ENCODE measurements around the gene PIGK.
"Not testable (repeated sequence)": the region's sequence is repeated elsewhere in the genome, so short reads cannot be mapped to it uniquely, and the experiment has no call there.

The PIGK gene

GRCh38 chr1:77230051-77230450 lies 10.8 kb upstream of the PIGK start:
- Histone ChIP-seq H3K27me3 (ENCODE audit: control insufficient read depth, insufficient read depth, low read length) (no peaks in the 10 kb centered on the region), H3K36me3 (ENCODE audit: control insufficient read depth, insufficient read depth, low read length) (no peaks in the 10 kb centered on the region), H3K9me3 (ENCODE audit: control insufficient read depth, insufficient read depth, low read length) (no peaks in the 10 kb centered on the region), H3K9ac (ENCODE audit: low read depth, low read length) (no peak overlapping the region), H3K4me3 (ENCODE audit: low read depth, low read length) (no peak overlapping the region), H3K4me1 (ENCODE audit: control insufficient read depth, insufficient read depth, low read length) (no peaks in the 10 kb centered on the region)

DNA sequence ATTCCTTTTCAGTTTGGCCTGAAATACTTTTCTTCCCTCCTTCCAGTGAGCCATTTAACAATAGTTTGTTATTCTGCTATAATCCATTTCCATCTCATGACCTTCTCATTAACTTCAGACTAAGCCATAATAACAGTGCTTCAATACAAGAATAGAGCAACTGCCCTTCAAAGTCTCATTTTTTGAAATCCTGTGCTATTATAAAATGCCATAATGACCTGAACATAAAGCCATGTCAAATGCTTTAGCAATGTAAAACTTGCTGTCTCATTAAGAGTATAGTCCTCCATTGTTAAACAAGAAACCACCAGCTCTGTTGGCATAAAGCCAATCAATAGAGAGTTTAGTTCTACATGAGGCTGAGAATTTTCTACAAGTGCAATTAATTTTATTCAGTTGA lies 9.6 kb upstream of the PIGK start:
- Histone ChIP-seq H3K9me3 (ENCODE audit: control insufficient read depth, insufficient read depth, low read length) (no peaks in the 10 kb centered on the region), H3K36me3 (ENCODE audit: control insufficient read depth, insufficient read depth, low read length) (no peaks in the 10 kb centered on the region), H3K9ac (ENCODE audit: low read depth, low read length) (no peak overlapping the region), H3K4me3 (ENCODE audit: low read depth, low read length) (no peak overlapping the region), H3K27me3 (ENCODE audit: control insufficient read depth, insufficient read depth, low read length) (no peaks in the 10 kb centered on the region), H3K4me1 (ENCODE audit: control insufficient read depth, insufficient read depth, low read length) (no peaks in the 10 kb centered on the region)

GRCh38 chr1:77227381-77227780 lies 8.2 kb upstream of the PIGK start:
- Histone ChIP-seq H3K27me3 (ENCODE audit: control insufficient read depth, insufficient read depth, low read length) (no peaks in the 10 kb centered on the region), H3K4me1 (ENCODE audit: control insufficient read depth, insufficient read depth, low read length) (peaks cover under 1% of the 10 kb centered on the region), H3K9ac (ENCODE audit: low read depth, low read length) (no peak overlapping the region), H3K4me3 (ENCODE audit: low read depth, low read length) (no peak overlapping the region), H3K36me3 (ENCODE audit: control insufficient read depth, insufficient read depth, low read length) (no peaks in the 10 kb centered on the region), H3K9me3 (ENCODE audit: control insufficient read depth, insufficient read depth, low read length) (no peaks in the 10 kb centered on the region)

DNA sequence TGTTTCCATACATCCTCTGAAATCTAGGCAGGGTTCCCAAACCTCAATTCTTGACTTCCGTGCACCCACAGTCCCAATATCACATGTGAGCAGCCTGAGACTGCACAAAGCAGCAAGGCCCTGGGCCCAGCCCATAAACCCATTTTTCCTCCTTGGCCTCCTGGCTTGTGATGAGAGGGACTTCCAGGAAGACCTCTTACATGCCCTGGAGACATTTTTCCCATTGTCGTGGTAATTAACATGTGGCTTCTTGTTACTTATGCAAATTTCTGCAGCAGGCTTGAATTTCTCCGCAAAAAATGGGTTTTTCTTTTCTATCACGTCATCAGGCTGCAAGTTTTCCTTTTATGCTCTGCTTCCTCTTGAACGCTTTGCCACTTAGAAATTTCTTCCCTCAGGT lies 3.3 kb upstream of the PIGK start:
- no peak overlapping the region for H3K9ac ChIP-seq (ENCODE audit: low read depth, low read length)
- H3K4me3 ChIP-seq (ENCODE audit: low read depth, low read length): no peak overlapping the region
- H3K36me3 ChIP-seq (ENCODE audit: control insufficient read depth, insufficient read depth, low read length): peaks cover 2% of the 10 kb centered on the region
- peaks cover 3% of the 10 kb centered on the region for H3K4me1 ChIP-seq (ENCODE audit: control insufficient read depth, insufficient read depth, low read length)
- H3K9me3 ChIP-seq (ENCODE audit: control insufficient read depth, insufficient read depth, low read length): no peaks in the 10 kb centered on the region
- no peaks in the 10 kb centered on the region for H3K27me3 ChIP-seq (ENCODE audit: control insufficient read depth, insufficient read depth, low read length)

- Histone ChIP-seq H3K4me1 (ENCODE audit: control insufficient read depth, insufficient read depth, low read length) (peaks cover 3% of the 10 kb centered on the region), H3K36me3 (ENCODE audit: control insufficient read depth, insufficient read depth, low read length) (peaks cover 2% of the 10 kb centered on the region), H3K9ac (ENCODE audit: low read depth, low read length) (no peak overlapping the region), H3K4me3 (ENCODE audit: low read depth, low read length) (no peak overlapping the region), H3K9me3 (ENCODE audit: control insufficient read depth, insufficient read depth, low read length) (no peaks in the 10 kb centered on the region), H3K27me3 (ENCODE audit: control insufficient read depth, insufficient read depth, low read length) (no peaks in the 10 kb centered on the region)
These were observed 1.6 kb upstream of the PIGK start for GRCh38 chr1:77220687-77221463.

GRCh38 chr1:77218477-77219165 lies 609 bp downstream of the PIGK start:
- Histone ChIP-seq H3K9me3 (ENCODE audit: control insufficient read depth, insufficient read depth, low read length) (no peaks in the 10 kb centered on the region), H3K9ac (ENCODE audit: low read depth, low read length) (peak overlapping the region; percentile 94)

DNA sequence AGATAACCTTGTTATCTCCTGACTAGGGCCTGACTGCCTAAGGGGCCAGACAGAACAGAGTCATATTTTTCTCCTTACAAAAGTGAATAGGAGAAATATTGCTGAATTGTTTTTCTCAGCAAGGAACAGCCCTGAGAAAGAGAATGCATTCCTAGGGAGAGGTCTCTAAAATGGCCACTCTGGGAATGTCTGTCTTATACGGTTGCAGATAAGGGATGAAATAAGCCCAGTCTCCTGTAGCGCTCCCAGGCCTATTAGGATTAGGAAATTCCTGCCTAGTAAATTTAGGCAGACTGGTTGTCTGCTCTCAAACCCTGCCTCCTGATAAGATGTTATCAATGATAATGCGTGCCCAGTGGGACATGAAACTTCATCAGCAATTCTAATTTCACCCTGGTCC lies 15.2 kb downstream of the PIGK start:
- H3K27me3 ChIP-seq (ENCODE audit: control insufficient read depth, insufficient read depth, low read length); H3K36me3 ChIP-seq (ENCODE audit: control insufficient read depth, insufficient read depth, low read length); H3K4me3 ChIP-seq (ENCODE audit: low read depth, low read length); H3K9me3 ChIP-seq (ENCODE audit: control insufficient read depth, insufficient read depth, low read length); H3K9ac ChIP-seq (ENCODE audit: low read depth, low read length); H3K4me1 ChIP-seq (ENCODE audit: control insufficient read depth, insufficient read depth, low read length): not testable (repeated sequence)

More at GRCh38 chr1:77218477-77219165, 609 bp downstream of the PIGK start:
- Histone ChIP-seq H3K27me3 (ENCODE audit: control insufficient read depth, insufficient read depth, low read length) (no peaks in the 10 kb centered on the region), H3K4me1 (ENCODE audit: control insufficient read depth, insufficient read depth, low read length) (peaks cover 3% of the 10 kb centered on the region), H3K36me3 (ENCODE audit: control insufficient read depth, insufficient read depth, low read length) (peaks cover 2% of the 10 kb centered on the region), H3K4me3 (ENCODE audit: low read depth, low read length) (peak overlapping the region; percentile 100)

DNA sequence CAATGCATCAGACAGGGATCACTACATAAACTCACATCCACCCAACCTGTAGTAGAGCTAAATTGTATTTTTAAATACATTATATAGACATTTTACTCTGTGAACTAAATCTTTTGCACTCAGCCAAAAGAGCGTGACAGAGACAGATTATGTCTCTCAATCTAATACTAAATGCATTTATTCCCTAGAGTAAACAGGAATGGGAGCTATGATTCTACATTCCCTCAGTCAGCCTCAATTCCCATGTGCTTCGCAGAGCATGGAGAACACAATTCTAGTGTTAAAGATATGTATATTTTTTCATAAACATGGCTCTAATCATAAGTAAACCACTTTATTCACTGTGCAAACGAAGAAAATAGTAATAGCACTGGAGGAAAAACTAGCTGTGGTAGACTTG lies 16.5 kb downstream of the PIGK start:
- Histone ChIP-seq H3K4me1 (ENCODE audit: control insufficient read depth, insufficient read depth, low read length) (no peaks in the 10 kb centered on the region), H3K4me3 (ENCODE audit: low read depth, low read length) (no peak overlapping the region), H3K9ac (ENCODE audit: low read depth, low read length) (no peak overlapping the region), H3K27me3 (ENCODE audit: control insufficient read depth, insufficient read depth, low read length) (no peaks in the 10 kb centered on the region), H3K9me3 (ENCODE audit: control insufficient read depth, insufficient read depth, low read length) (no peaks in the 10 kb centered on the region), H3K36me3 (ENCODE audit: control insufficient read depth, insufficient read depth, low read length) (no peaks in the 10 kb centered on the region)

DNA sequence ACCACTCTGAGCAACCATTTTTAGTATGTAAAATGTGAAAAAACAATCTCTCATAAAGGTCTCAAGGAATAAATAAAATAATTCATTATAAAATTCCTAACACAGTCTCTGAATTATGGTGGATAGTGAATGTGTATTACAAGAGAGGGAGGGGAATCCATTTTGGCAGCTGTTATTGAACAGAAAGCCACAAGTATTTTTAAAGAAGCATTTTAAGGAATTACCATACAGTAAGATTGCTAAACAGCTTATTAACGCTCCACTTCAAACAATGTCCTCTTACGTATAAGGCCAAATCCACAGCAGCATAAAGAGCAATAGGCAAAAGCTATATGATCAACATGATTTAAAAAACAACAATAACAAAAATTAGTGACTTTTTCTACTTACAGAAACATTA lies 18.4 kb downstream of the PIGK start:
- Histone ChIP-seq H3K9me3 (ENCODE audit: control insufficient read depth, insufficient read depth, low read length) (no peaks in the 10 kb centered on the region), H3K4me3 (ENCODE audit: low read depth, low read length) (no peak overlapping the region), H3K9ac (ENCODE audit: low read depth, low read length) (no peak overlapping the region), H3K36me3 (ENCODE audit: control insufficient read depth, insufficient read depth, low read length) (no peaks in the 10 kb centered on the region), H3K27me3 (ENCODE audit: control insufficient read depth, insufficient read depth, low read length) (no peaks in the 10 kb centered on the region), H3K4me1 (ENCODE audit: control insufficient read depth, insufficient read depth, low read length) (no peaks in the 10 kb centered on the region)

GRCh38 chr1:77200293-77200692 lies 18.9 kb downstream of the PIGK start:
- no peaks in the 10 kb centered on the region for H3K4me1 ChIP-seq (ENCODE audit: control insufficient read depth, insufficient read depth, low read length)
- no peaks in the 10 kb centered on the region for H3K9me3 ChIP-seq (ENCODE audit: control insufficient read depth, insufficient read depth, low read length)
- H3K4me3 ChIP-seq (ENCODE audit: low read depth, low read length): no peak overlapping the region
- H3K36me3 ChIP-seq (ENCODE audit: control insufficient read depth, insufficient read depth, low read length): no peaks in the 10 kb centered on the region
- H3K9ac ChIP-seq (ENCODE audit: low read depth, low read length): no peak overlapping the region
- no peaks in the 10 kb centered on the region for H3K27me3 ChIP-seq (ENCODE audit: control insufficient read depth, insufficient read depth, low read length)

GRCh38 chr1:77197351-77197750 lies 21.9 kb downstream of the PIGK start:
- Histone ChIP-seq H3K4me1 (ENCODE audit: control insufficient read depth, insufficient read depth, low read length) (no peaks in the 10 kb centered on the region), H3K4me3 (ENCODE audit: low read depth, low read length) (no peak overlapping the region), H3K36me3 (ENCODE audit: control insufficient read depth, insufficient read depth, low read length) (no peaks in the 10 kb centered on the region), H3K9me3 (ENCODE audit: control insufficient read depth, insufficient read depth, low read length) (no peaks in the 10 kb centered on the region), H3K27me3 (ENCODE audit: control insufficient read depth, insufficient read depth, low read length) (no peaks in the 10 kb centered on the region), H3K9ac (ENCODE audit: low read depth, low read length) (no peak overlapping the region)

DNA sequence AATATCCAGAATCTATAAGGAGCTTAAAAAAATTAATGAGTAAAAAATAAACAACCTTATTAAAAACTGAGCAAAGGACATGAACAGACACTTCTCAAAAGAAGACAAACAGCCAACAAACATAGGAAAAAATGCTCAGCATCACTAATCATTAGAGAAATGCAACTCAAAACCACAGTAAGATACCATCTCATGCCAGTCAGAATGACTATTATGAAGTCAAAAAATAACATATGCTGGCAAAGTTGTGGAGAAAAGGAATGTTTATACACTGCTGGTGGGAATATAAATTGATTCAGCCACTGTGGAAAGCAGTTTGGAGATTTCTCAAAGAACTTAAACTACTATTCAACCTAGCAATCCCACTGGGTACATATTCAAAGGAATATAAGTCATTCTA lies 25.3 kb downstream of the PIGK start:
- H3K4me3 ChIP-seq (ENCODE audit: low read depth, low read length): no peak overlapping the region
- no peaks in the 10 kb centered on the region for H3K27me3 ChIP-seq (ENCODE audit: control insufficient read depth, insufficient read depth, low read length)
- H3K36me3 ChIP-seq (ENCODE audit: control insufficient read depth, insufficient read depth, low read length): no peaks in the 10 kb centered on the region
- H3K9me3 ChIP-seq (ENCODE audit: control insufficient read depth, insufficient read depth, low read length): no peaks in the 10 kb centered on the region
- H3K4me1 ChIP-seq (ENCODE audit: control insufficient read depth, insufficient read depth, low read length): no peaks in the 10 kb centered on the region
- no peak overlapping the region for H3K9ac ChIP-seq (ENCODE audit: low read depth, low read length)

Measured in iPS-15b (cell line).